ENCODE data around the gene KLF9.

DNA sequence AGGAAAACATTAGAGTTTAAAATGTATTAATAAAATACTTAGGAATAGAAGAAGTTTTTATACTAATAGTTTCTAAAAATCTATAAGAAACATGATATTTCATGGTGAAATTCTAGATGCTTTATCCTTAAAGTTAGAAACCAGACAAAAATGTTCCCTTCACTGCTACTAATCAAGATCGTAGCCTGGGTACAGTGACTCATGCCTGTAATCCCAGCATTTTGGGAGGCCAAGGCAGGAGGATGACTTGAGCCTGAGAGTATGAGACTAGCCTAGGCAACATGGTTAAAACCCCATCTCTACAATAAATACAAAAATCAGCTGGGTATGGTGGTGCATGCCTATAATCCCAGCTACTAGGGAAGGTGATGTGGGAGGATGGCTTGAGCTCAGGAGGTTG is 30.4 kb upstream of the KLF9 start:
- TF ChIP-seq, protein P1, sequence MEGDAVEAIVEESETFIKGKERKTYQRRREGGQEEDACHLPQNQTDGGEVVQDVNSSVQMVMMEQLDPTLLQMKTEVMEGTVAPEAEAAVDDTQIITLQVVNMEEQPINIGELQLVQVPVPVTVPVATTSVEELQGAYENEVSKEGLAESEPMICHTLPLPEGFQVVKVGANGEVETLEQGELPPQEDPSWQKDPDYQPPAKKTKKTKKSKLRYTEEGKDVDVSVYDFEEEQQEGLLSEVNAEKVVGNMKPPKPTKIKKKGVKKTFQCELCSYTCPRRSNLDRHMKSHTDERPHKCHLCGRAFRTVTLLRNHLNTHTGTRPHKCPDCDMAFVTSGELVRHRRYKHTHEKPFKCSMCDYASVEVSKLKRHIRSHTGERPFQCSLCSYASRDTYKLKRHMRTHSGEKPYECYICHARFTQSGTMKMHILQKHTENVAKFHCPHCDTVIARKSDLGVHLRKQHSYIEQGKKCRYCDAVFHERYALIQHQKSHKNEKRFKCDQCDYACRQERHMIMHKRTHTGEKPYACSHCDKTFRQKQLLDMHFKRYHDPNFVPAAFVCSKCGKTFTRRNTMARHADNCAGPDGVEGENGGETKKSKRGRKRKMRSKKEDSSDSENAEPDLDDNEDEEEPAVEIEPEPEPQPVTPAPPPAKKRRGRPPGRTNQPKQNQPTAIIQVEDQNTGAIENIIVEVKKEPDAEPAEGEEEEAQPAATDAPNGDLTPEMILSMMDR (IDR thresholded peaks at IDR 0.05): no peak
- no peak for TF ChIP-seq POLR2A (IDR thresholded peaks at IDR 0.05)
